BLaER1 (cell line): ENCODE data around the gene PKMYT1.
"Not testable (repeated sequence)": the region's sequence is repeated elsewhere in the genome, so short reads cannot be mapped to it uniquely, and the experiment has no call there.

ENCODE experiments used
- H3K27ac ChIP-seq: shearing (Covaris generic); formaldehyde crosslinking; 2 replicates; pipeline ENCODE4 v1.8.1; 2022
- H3K27me3 ChIP-seq: shearing (Covaris generic); formaldehyde crosslinking; 2 replicates; pipeline ENCODE4 v1.8.1; 2022
- H3K36me3 ChIP-seq: shearing (Covaris generic); formaldehyde crosslinking; 2 replicates; pipeline ENCODE4 v1.8.1; 2022
- H3K4me1 ChIP-seq: shearing (Covaris generic); formaldehyde crosslinking; 2 replicates; pipeline ENCODE4 v1.8.1; 2022
- H3K4me2 ChIP-seq: shearing (Covaris generic); formaldehyde crosslinking; 2 replicates; pipeline ENCODE4 v1.8.1; 2022
- H3K4me3 ChIP-seq: shearing (Covaris generic); formaldehyde crosslinking; 2 replicates; pipeline ENCODE4 v1.8.1; 2022
- H3K9ac ChIP-seq: shearing (Covaris generic); formaldehyde crosslinking; 2 replicates; pipeline ENCODE4 v1.8.1; 2022
- H3K9me3 ChIP-seq: shearing (Covaris generic); formaldehyde crosslinking; 2 replicates; pipeline ENCODE4 v1.8.1; 2022
- H4K20me1 ChIP-seq: shearing (Covaris generic); formaldehyde crosslinking; 2 replicates; pipeline ENCODE4 v1.8.1; 2022
- Cebpa-rat ChIP-seq: shearing (Covaris generic); IDR thresholded peaks from 2 replicates; pipeline ENCODE4 v1.8.1; 2022

Gene PKMYT1

DNA sequence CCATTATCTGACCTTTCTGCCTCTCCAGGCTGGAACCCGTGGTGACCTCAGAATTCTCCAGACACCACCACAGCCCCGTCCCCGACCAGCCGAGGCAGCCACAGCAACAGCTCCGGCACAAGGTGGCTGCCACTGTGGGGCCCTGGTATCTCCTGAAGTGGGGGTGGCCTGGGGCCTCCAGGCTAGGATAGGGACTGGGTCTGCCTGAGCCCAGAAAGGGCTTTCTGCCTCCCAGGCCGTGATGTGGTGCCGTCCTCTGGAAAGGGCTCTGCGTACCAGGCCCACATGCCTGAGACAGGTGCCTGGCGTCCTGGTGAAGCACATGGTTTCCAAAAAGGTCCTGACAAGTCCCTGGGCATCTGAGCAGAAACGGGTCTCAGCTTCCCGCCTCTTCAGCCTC, 51.5 kb downstream of the PKMYT1 start:
- H4K20me1 ChIP-seq: no peaks in the 10 kb centered on the region; the same call in 1 of the 2 replicates
- no peaks in the 10 kb centered on the region for H3K9me3 ChIP-seq
- H3K27me3 ChIP-seq: no peaks in the 10 kb centered on the region
- H3K36me3 ChIP-seq: peaks cover 64% of the 10 kb centered on the region
- no peak overlapping the region for H3K4me2 ChIP-seq
- H3K4me1 ChIP-seq: peaks cover 29% of the 10 kb centered on the region
- H3K4me3 ChIP-seq: no peak overlapping the region
- H3K27ac ChIP-seq: no peak overlapping the region
- H3K9ac ChIP-seq: no peak overlapping the region
- TF ChIP-seq Cebpa-rat: no peak

DNA sequence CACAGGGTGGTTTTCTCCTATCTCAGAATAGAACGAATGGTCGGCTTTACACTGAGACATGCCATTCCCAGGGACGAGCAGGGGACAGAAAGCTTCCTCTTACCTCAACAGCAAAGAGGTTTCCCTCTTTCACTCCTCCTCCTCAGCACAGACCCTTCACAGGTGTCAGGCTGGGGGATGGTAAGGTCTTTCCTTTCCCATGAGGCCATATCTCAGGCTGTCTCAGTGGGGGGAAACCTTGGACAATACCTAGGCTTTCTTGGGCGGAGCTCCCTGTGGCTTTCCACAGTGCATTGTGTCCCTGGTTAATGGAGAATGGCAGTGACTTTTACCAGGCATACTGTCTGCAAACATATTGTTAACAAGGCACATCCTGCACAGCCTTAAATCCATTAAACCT, 52.1 kb downstream of the PKMYT1 start:
- H3K27me3 ChIP-seq, H3K4me2 ChIP-seq, H4K20me1 ChIP-seq, H3K4me3 ChIP-seq, H3K9me3 ChIP-seq, H3K9ac ChIP-seq, H3K27ac ChIP-seq: not testable (repeated sequence)
- peaks cover 61% of the 10 kb centered on the region for H3K36me3 ChIP-seq
- peaks cover 24% of the 10 kb centered on the region for H3K4me1 ChIP-seq

DNA sequence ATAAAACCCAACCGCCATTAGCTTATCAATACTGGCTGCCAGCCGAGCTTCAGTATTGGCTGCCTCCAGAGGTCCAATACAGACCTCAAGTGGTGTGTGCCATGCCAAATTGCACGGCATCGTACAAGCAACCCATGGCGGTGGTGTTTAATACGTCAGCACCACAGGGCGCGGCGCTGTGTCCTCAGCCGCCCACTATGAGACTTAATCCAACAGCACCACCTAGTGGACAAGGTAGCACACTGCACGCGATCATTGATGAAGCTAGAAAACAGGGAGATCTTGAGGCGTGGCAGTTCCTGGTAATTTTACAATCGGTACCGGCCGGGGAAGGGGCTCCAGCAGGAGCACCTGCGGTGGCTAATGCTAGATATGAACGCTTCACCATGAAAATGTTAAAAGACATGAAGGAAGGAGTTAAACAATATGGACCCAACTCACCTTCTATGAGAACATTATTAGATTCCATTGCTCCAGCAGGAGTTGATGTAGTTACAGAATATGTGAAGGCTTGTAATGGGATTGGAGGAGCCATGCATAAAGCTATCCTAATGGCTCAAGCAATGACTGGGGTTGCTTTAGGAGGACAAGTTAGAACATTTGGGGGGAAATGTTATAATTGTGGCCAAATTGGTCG, 53.1 kb downstream of the PKMYT1 start:
- TF ChIP-seq Cebpa-rat: no peak
- no peak overlapping the region for H3K9ac ChIP-seq
- no peaks in the 10 kb centered on the region; the same call in 1 of the 2 replicates for H4K20me1 ChIP-seq
- H3K27ac ChIP-seq: no peak overlapping the region
- no peaks in the 10 kb centered on the region for H3K9me3 ChIP-seq
- H3K36me3 ChIP-seq: peaks cover 58% of the 10 kb centered on the region
- peaks cover 26% of the 10 kb centered on the region for H3K4me1 ChIP-seq
- no peak overlapping the region for H3K4me3 ChIP-seq
- H3K27me3 ChIP-seq: no peaks in the 10 kb centered on the region
- peak overlapping the region; percentile 60 for H3K4me2 ChIP-seq

DNA sequence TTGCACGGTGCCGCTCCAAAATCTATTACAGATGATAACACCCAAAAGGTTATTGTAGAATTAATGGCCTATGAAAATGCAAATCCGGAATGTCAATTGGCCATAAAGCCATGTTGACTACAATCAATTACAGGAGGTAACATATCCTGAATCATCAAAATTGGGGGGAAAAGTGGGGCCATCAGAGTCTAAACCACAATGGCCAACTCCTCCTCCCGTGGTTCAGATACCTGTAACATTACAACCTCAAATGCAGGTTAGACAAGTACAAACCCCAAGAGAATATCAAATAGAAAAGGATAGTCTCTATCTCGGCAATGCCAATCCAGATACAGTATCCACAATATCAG, 53.6 kb downstream of the PKMYT1 start:
- Histone ChIP-seq H3K9ac (no peak overlapping the region), H3K9me3 (no peaks in the 10 kb centered on the region), H3K27ac (no peak overlapping the region), H3K27me3 (no peaks in the 10 kb centered on the region), H3K36me3 (peaks cover 60% of the 10 kb centered on the region), H3K4me3 (no peak overlapping the region), H4K20me1 (no peaks in the 10 kb centered on the region; the same call in 1 of the 2 replicates), H3K4me1 (peaks cover 26% of the 10 kb centered on the region), H3K4me2 (peak overlapping the region; percentile 60)
- no peak for TF ChIP-seq Cebpa-rat

DNA sequence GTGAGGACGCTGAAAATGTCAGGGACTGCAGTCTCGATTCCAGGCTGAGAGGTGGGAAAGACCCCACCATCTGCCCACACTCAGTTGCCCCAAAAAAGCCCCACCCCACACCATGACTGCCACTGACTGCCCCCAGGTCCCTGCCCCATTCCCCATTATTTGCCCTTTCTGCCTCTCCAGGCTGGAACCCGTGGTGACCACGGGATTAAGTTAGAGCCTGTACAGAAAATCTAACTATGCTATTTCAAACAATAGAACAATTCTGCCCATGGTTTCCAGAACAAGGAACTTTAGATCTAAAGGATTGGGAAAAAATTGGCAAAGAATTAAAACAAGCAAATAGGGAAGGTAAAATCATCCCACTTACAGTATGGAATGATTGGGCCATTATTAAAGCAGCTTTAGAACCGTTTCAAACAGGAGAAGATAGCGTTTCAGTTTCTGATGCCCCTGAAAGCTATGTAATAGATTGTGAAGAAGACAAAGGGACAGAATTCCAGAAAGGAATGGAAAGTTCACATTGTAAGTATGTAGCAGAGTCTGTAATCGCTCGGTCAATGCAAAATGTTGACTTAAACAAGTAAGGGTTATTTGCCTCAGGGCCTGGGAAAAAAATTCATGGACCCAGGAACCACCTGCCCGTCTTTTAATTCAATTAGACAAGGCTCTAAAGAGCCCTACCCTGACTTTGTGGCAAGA, 54.1 kb downstream of the PKMYT1 start:
- Histone ChIP-seq H3K27me3 (no peaks in the 10 kb centered on the region), H3K9ac (no peak overlapping the region), H3K4me2 (peak overlapping the region; percentile 60; the same call in 1 of the 2 replicates), H3K9me3 (no peaks in the 10 kb centered on the region), H3K36me3 (peaks cover 60% of the 10 kb centered on the region), H4K20me1 (no peaks in the 10 kb centered on the region; the same call in 1 of the 2 replicates), H3K4me3 (no peak overlapping the region), H3K4me1 (peaks cover 26% of the 10 kb centered on the region), H3K27ac (no peak overlapping the region)
- TF ChIP-seq Cebpa-rat: no peak

DNA sequence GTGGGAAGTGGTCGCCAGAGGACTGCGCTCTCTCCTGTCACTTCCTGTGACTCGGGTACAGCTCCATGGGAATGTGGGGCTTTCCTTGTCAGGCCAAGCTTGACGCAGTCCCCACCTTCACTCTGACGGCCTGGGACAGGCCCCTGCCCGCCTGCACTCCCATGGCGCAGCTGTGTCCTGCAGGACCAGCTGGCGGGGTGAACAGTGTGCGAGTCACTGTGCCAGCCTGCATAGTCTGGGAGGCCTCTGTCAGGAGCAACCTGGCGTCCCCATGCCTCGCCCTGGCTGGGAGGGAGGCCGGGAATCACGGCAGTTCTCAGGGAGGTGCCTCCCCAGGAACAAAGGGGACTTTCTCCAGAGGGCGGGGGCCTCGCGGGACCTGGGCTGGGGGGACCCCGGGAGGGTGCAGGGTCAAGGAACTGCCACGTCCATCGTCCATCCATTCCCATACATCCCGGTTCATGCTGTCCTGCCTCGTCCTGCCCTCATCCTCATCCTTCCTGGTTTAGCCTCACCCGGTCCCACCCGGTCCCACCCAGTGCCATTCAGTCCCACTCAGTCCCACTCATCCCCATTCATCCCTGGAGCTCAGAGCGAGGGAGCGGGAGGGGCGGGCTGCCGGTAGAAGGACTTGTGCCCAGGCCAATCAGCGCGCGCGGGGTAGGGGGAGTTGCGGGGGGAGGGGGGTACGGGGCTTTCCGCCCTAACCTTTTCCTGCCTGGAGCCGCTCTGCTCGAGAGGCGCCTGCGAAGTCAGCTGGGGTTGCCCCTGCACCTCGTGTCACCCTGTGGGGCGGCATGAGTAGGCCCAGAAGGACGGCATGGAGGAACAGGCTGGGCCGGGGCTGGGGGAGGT, 55.1 kb downstream of the PKMYT1 start:
- Histone ChIP-seq H3K4me3 (no peak overlapping the region), H3K9ac (no peak overlapping the region), H3K4me1 (peaks cover 28% of the 10 kb centered on the region), H3K27ac (no peak overlapping the region), H4K20me1 (peaks cover 2% of the 10 kb centered on the region; the same call in 1 of the 2 replicates), H3K36me3 (peaks cover 59% of the 10 kb centered on the region), H3K4me2 (no peak overlapping the region), H3K27me3 (no peaks in the 10 kb centered on the region), H3K9me3 (no peaks in the 10 kb centered on the region)
- no peak for TF ChIP-seq Cebpa-rat

DNA sequence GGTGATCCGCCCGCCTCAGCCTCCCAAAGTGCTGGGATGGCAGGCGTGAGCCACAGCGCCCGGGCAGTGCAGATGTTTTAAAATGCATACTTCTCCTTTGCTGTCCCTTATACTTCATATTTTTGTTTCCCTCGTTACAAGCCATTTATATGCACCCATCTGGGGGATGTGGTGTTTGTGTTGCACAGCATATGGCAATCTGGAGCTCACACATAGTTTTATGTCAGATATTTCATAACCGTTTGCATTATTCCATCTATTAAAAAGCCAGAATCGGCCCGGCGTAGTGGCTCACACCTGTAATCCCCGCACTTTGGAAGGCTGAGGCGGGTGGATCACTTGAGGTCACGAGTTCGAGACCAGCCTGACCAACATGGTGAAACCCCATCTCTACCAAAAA, 56.8 kb downstream of the PKMYT1 start:
- H3K27me3 ChIP-seq: no peaks in the 10 kb centered on the region
- TF ChIP-seq Cebpa-rat: no peak
- no peak overlapping the region for H3K9ac ChIP-seq
- H3K9me3 ChIP-seq: no peaks in the 10 kb centered on the region
- peaks cover 38% of the 10 kb centered on the region for H3K4me1 ChIP-seq
- peaks cover 53% of the 10 kb centered on the region for H3K36me3 ChIP-seq
- H3K27ac ChIP-seq: no peak overlapping the region
- H4K20me1 ChIP-seq: peaks cover 5% of the 10 kb centered on the region; the same call in 1 of the 2 replicates
- H3K4me2 ChIP-seq: no peak overlapping the region
- H3K4me3 ChIP-seq: no peak overlapping the region
